ENCODE results near the gene NOP14. TPM values are rescaled to one million over a fixed set of nuclear protein-coding genes. Genes with fewer than 3 reads are reported as not detected.

The NOP14 gene
- total RNA-seq, 2 experiments from 2014 or later, result 31.7 to 66.2 TPM

GRCh38 chr4:2906218-2906617 is 57.0 kb downstream of the NOP14 start:
- Histone ChIP-seq H3K4me3 (ENCODE audit: low read depth, low read length, poor library complexity, severe bottlenecking) (no peak overlapping the region), H3K27ac (ENCODE audit: low read depth, low read length, poor library complexity, severe bottlenecking) (no peak overlapping the region), H3K36me3 (ENCODE audit: insufficient read depth, low read length) (peaks cover 35% of the 10 kb centered on the region; the same call in 1 of the 2 replicates), H3K79me2 (ENCODE audit: insufficient read depth, low read depth, low read length) (no peaks in the 10 kb centered on the region), H3K4me1 (ENCODE audit: insufficient read depth, low read length, poor library complexity, severe bottlenecking) (no peaks in the 10 kb centered on the region), H3K4me2 (ENCODE audit: low read length) (no peak overlapping the region), H3K9me2 (ENCODE audit: insufficient read depth, low read length) (no peaks in the 10 kb centered on the region), H3K9me3 (ENCODE audit: low read length) (no peaks in the 10 kb centered on the region), H2AFZ (ENCODE audit: low read length) (no peak overlapping the region), H4K20me1 (ENCODE audit: insufficient read depth, low read length) (no peaks in the 10 kb centered on the region)
- BruUV-seq (replicated peaks), result no TSS peak
- no peak for DNase-seq (ENCODE audit: low spot score)
- TF ChIP-seq EZH2phosphoT487 (IDR thresholded peaks at IDR 0.05; ENCODE audit: borderline replicate concordance, low read depth, low read length) (no peak), CTCF (conservative IDR thresholded peaks at IDR 0.05; ENCODE audit: low read length) (no peak)
- intact Hi-C loops (cut with micrococcal nuclease; ENCODE audit: unreplicated experiment), result no loop called here
- ChIA-PET CTCF (ENCODE audit: unreplicated experiment) (no interaction called here), POLR2A (no interaction called here)

DNA sequence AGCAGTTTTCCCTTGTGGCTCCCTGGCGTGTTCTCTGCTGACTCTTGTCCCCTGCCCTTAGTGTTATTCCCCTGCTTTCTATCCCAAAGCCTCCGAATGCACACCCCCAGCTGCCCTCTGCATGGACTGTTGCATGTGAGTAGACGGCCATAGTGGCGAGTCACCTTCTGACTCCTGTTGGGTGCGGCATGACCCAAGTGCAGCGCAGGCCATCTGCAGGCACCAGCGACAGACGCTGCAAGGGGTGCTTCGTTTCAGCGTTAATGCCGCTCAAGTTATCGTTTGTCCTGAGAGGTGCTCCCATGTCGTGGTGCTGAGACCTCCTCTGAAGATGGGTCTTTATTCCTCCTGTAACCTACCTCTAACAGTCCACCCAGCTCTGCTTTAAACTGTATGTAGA is 57.7 kb downstream of the NOP14 start:
- TF ChIP-seq EZH2phosphoT487 (IDR thresholded peaks at IDR 0.05; ENCODE audit: borderline replicate concordance, low read depth, low read length) (no peak), CTCF (conservative IDR thresholded peaks at IDR 0.05; ENCODE audit: low read length) (no peak)
- no peaks in the 10 kb centered on the region for H3K9me2 ChIP-seq (ENCODE audit: insufficient read depth, low read length)
- H3K4me2 ChIP-seq (ENCODE audit: low read length), result no peak overlapping the region
- H3K27ac ChIP-seq (ENCODE audit: low read depth, low read length, poor library complexity, severe bottlenecking), result no peak overlapping the region
- no peaks in the 10 kb centered on the region for H3K79me2 ChIP-seq (ENCODE audit: insufficient read depth, low read depth, low read length)
- H4K20me1 ChIP-seq (ENCODE audit: insufficient read depth, low read length), result no peaks in the 10 kb centered on the region
- ChIA-PET POLR2A (no interaction called here), CTCF (ENCODE audit: unreplicated experiment) (no interaction called here)
- peaks cover 34% of the 10 kb centered on the region; the same call in 1 of the 2 replicates for H3K36me3 ChIP-seq (ENCODE audit: insufficient read depth, low read length)
- H3K9me3 ChIP-seq (ENCODE audit: low read length), result no peaks in the 10 kb centered on the region
- no peaks in the 10 kb centered on the region for H3K4me1 ChIP-seq (ENCODE audit: insufficient read depth, low read length, poor library complexity, severe bottlenecking)
- BruUV-seq (replicated peaks), result no TSS peak
- intact Hi-C loops (cut with micrococcal nuclease; ENCODE audit: unreplicated experiment), result no loop called here
- DNase-seq (ENCODE audit: low spot score), result no peak
- H3K4me3 ChIP-seq (ENCODE audit: low read depth, low read length, poor library complexity, severe bottlenecking), result no peak overlapping the region
- no peak overlapping the region for H2AFZ ChIP-seq (ENCODE audit: low read length)

DNA sequence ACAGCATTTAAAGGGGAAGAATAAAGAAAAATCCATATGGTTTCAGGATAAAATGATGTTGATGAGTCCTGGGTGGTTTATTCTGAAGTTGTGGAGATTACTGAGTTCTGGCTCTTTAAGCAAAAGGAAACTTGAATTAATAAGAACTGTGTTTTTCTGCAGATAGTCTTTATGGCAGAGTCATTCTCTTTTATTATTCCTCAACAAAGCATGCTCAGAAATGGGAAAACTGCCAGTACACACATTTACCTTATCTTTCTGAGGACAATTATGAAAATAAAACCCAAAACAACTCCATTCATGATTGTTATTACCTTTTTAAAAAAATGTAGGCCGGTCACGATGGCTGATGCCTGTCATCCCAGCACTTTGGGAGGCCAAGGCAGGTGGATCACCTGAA is 61.1 kb downstream of the NOP14 start:
- Histone ChIP-seq H4K20me1 (ENCODE audit: insufficient read depth, low read length) (no peaks in the 10 kb centered on the region), H3K27ac (ENCODE audit: low read depth, low read length, poor library complexity, severe bottlenecking) (no peak overlapping the region), H3K4me2 (ENCODE audit: low read length) (no peak overlapping the region), H3K4me1 (ENCODE audit: insufficient read depth, low read length, poor library complexity, severe bottlenecking) (no peaks in the 10 kb centered on the region), H2AFZ (ENCODE audit: low read length) (no peak overlapping the region), H3K79me2 (ENCODE audit: insufficient read depth, low read depth, low read length) (no peaks in the 10 kb centered on the region), H3K9me3 (ENCODE audit: low read length) (no peaks in the 10 kb centered on the region), H3K4me3 (ENCODE audit: low read depth, low read length, poor library complexity, severe bottlenecking) (no peak overlapping the region), H3K36me3 (ENCODE audit: insufficient read depth, low read length) (peaks cover 45% of the 10 kb centered on the region), H3K9me2 (ENCODE audit: insufficient read depth, low read length) (no peaks in the 10 kb centered on the region)
- CTCF ChIA-PET (ENCODE audit: unreplicated experiment), result no interaction called here
- TF ChIP-seq CTCF (conservative IDR thresholded peaks at IDR 0.05; ENCODE audit: low read length) (no peak), EZH2phosphoT487 (IDR thresholded peaks at IDR 0.05; ENCODE audit: borderline replicate concordance, low read depth, low read length) (no peak)
- intact Hi-C loops (cut with micrococcal nuclease; ENCODE audit: unreplicated experiment), result no loop called here
- POLR2A ChIA-PET, result no interaction called here
- BruUV-seq (replicated peaks), result no TSS peak
- DNase-seq (ENCODE audit: low spot score), result no peak

Measured in OCI-LY7 (cell line).